DOHH2 (cell line): ENCODE results near the gene ZNF557.

Source experiments
- EZH2phosphoT487 ChIP-seq: fragments of 200-600 bp; sonication (generic); IDR thresholded peaks from 2 replicates; pipeline ENCODE4 v1.6.1; 2017; ENCODE audit warnings: borderline replicate concordance, mild to moderate bottlenecking, antibody characterized with exemption, low read length, moderate library complexity, mixed read lengths
- TF ChIP-seq, protein P1 (sequence below): fragments of 200-600 bp; sonication (generic); IDR thresholded peaks from one replicate; pipeline ENCODE4 v1.5.1; 2014; ENCODE audit warnings: antibody characterized with exemption, mild to moderate bottlenecking, low read depth, low read length; ENCODE audit not compliant: poor library complexity, severe bottlenecking

DNA sequence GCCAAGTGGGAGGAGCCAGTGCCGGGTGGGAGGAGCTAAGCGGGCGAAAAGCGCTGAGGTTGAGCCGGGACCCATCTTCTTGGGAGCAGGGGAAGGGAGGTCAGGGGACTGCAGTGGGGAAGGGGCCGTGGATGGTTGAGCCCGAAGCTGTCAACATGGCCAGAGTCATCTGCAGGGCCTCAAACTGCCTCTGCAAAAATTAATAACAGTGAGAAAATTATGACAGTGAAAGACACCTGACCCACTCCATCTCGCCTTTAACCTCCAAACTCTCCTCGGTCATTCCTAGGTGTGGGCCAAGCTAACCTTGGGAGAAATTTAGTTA lies 30.1 kb downstream of the ZNF557 start:
- TF ChIP-seq, protein P1, sequence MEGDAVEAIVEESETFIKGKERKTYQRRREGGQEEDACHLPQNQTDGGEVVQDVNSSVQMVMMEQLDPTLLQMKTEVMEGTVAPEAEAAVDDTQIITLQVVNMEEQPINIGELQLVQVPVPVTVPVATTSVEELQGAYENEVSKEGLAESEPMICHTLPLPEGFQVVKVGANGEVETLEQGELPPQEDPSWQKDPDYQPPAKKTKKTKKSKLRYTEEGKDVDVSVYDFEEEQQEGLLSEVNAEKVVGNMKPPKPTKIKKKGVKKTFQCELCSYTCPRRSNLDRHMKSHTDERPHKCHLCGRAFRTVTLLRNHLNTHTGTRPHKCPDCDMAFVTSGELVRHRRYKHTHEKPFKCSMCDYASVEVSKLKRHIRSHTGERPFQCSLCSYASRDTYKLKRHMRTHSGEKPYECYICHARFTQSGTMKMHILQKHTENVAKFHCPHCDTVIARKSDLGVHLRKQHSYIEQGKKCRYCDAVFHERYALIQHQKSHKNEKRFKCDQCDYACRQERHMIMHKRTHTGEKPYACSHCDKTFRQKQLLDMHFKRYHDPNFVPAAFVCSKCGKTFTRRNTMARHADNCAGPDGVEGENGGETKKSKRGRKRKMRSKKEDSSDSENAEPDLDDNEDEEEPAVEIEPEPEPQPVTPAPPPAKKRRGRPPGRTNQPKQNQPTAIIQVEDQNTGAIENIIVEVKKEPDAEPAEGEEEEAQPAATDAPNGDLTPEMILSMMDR = no peak
- no peak for TF ChIP-seq EZH2phosphoT487
